Adrenal gland (tissue), 12 donors: ENCODE data around the gene HBS1L. TPM values are rescaled to one million over a fixed set of nuclear protein-coding genes. Genes with fewer than 3 reads are reported as not detected.

Experiments used
- DNase-seq, 7 donors: peaks; one replicate each; pipeline ENCODE4 v3.0.0-alpha.2; 2019 to 2020
- H3K27ac ChIP-seq, 5 donors: fragments of 200-600 bp; sonication (generic) in 4 of 5; 1 replicate in 3 of 5; 2 replicates in 2 of 5; pipeline versions ENCODE4 v1.5.1 to v1.8.0; 2016 to 2020; ENCODE audit warnings: mild to moderate bottlenecking in 1 of 5
- H3K27me3 ChIP-seq: fragments of 200-600 bp; 2 replicates; pipeline ENCODE4 v1.8.0; 2021
- H3K36me3 ChIP-seq, 2 donors: fragments of 200-600 bp; replicated peaks in 1 of 2; 1 replicate in 1 of 2; 2 replicates in 1 of 2; pipeline versions ENCODE4 v1.5.1 to v1.8.0; 2018 to 2022
- H3K4me1 ChIP-seq, 2 donors: fragments of 200-600 bp; replicated peaks in 1 of 2; 1 replicate in 1 of 2; 2 replicates in 1 of 2; pipeline versions ENCODE4 v1.5.1 to v1.8.0; 2018 to 2021
- H3K4me3 ChIP-seq, 4 donors: fragments of 200-600 bp; sonication (generic) in 3 of 4; one replicate each; pipeline ENCODE4 v1.5.1; 2016 to 2018
- H3K9me3 ChIP-seq, 3 donors: fragments of 200-600 bp; sonication (generic) in 1 of 3; replicated peaks in 1 of 3; 1 replicate in 2 of 3; 2 replicates in 1 of 3; pipeline versions ENCODE4 v1.5.1 to v1.8.0; 2016 to 2021
- POLR2A ChIP-seq, 2 donors: fragments of 450-650 bp; IDR thresholded peaks; one replicate each; pipeline ENCODE4 v1.6.1; 2017; ENCODE audit warnings: antibody characterized with exemption in 2 of 2, mild to moderate bottlenecking in 2 of 2, moderate library complexity in 1 of 2
- WGBS, 4 donors: extraction: QIAGEN DNeasy Blood & Tissue Kit in 2 of 4; methylation state at CpG; one replicate each; pipeline versions ENCODE4 v1.1.5 to v1.1.7; 2013 to 2017; 5-methylcytosine and 5-hydroxymethylcytosine counted together
- intact Hi-C, 2 donors: fragments of 100-400 bp; cut with DNase I; formaldehyde crosslinking; loops; one replicate each; pipeline versions ENCODE4 v1.14.1 to v1.15.0; 2022 to 2023
- polyA plus RNA-seq, 3 donors: library from polyadenylated mRNA; stranded (reverse); fragments of 200-250 nt in 2 of 3; fragments of 350-450 nt in 1 of 3; fragmentation: Illumina TruSeq in 1 of 3; extraction: RNeasy Lipid Tissue Mini Kit (QIAGEN cat#74804) in 1 of 3; gene quantifications; one replicate each; pipeline ENCODE4 v1.2.3, GENCODE V29; 2013 to 2014
- total RNA-seq, 9 donors: library from RNA; depleted of rRNA in 4 of 9; stranded (reverse); fragments of >200 nt in 4 of 9; fragments of 120-200 nt in 1 of 9; fragmentation: NEBNext Ultra II Directional in 1 of 9; extraction: Animal tissue kit (Norgen Biotek cat#: 25700) in 1 of 9; gene quantifications; one replicate each; pipeline versions ENCODE4 v1.1.0 to v1.2.4, GENCODE V29; 2013 to 2023
- TF ChIP-seq, protein P1 (sequence below), 6 experiments: fragments of 450-650 bp in 4 of 6; fragments of 200-600 bp in 2 of 6; sonication (generic) in 1 of 6; IDR thresholded peaks; 1 replicate in 5 of 6; 2 replicates in 1 of 6; pipeline versions ENCODE4 v1.5.1 to v1.8.0; 2016 to 2021; ENCODE audit warnings: antibody characterized with exemption in 6 of 6, mild to moderate bottlenecking in 2 of 6, moderate library complexity in 1 of 6
- donor health status: healthy with polysubstance abuse.
- donor health status: Bipolar disorder and iron deficiency.
- donor health status: DM: yes; HTN: yes; CAD: no.
- donor health status: DM: no; HTN: no; CAD: no.
- donor health status: DM: no; HTN: no; CAD: no.
- donor health status: DM: yes; HTN: yes; CAD: no.

The HBS1L gene
- total and polyA plus RNA-seq, 12 donors, result 17.0 to 121 (median 58.4) TPM

DNA sequence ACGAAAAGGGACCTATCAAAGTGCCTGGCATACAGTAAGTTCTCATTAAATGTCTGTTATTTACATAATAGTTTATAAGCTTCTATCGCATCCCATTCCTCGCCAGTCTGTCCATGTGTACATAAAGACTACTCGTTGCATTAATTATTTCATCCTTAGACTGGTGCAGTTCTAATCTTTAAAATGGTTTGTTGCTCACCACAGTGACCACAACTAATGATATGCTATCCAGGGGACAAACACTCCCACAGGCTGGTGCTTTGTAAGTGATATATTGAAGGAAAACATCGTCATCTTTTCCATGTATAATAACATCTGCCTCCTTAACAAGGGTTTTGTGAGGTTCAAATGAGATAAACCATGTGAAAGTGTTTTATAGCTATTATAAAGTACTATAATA, 39.0 kb upstream of the HBS1L start:
- no peaks in the 10 kb centered on the region for H3K36me3 ChIP-seq
- no peaks in the 10 kb centered on the region for H3K4me1 ChIP-seq
- WGBS, 4 donors, result 50 to 88% (median 70%) methylated on average over 5 of the region's 5 CpGs
- TF ChIP-seq POLR2A (IDR thresholded peaks at IDR 0.05), result no peak
- TF ChIP-seq, protein P1, sequence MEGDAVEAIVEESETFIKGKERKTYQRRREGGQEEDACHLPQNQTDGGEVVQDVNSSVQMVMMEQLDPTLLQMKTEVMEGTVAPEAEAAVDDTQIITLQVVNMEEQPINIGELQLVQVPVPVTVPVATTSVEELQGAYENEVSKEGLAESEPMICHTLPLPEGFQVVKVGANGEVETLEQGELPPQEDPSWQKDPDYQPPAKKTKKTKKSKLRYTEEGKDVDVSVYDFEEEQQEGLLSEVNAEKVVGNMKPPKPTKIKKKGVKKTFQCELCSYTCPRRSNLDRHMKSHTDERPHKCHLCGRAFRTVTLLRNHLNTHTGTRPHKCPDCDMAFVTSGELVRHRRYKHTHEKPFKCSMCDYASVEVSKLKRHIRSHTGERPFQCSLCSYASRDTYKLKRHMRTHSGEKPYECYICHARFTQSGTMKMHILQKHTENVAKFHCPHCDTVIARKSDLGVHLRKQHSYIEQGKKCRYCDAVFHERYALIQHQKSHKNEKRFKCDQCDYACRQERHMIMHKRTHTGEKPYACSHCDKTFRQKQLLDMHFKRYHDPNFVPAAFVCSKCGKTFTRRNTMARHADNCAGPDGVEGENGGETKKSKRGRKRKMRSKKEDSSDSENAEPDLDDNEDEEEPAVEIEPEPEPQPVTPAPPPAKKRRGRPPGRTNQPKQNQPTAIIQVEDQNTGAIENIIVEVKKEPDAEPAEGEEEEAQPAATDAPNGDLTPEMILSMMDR (IDR thresholded peaks at IDR 0.05), result no peak
- no peaks in the 10 kb centered on the region for H3K9me3 ChIP-seq
- DNase-seq, result no peak
- intact Hi-C loops, result no loop called here
- H3K4me3 ChIP-seq, result no peak overlapping the region
- H3K27me3 ChIP-seq, result no peaks in the 10 kb centered on the region
- no peak overlapping the region for H3K27ac ChIP-seq

DNA sequence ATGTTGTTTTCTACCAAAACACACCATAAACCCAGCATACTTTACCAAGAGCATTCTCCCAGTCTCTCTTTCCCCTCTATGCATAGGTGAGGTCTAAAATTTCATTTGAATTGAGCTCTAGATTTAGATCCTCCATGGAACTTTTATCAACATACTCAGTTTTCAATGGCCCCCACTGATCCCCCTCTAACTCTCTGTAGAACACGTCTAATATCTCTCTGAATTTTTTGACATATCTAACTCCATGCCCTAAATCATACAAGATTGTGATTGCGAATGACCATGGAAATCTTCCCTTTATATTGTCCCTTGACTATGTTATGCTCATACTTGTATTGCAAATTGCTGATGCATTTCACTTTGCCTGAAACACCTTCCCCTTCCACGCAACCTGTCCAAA, 38.1 kb upstream of the HBS1L start:
- no peak overlapping the region for H3K4me3 ChIP-seq
- TF ChIP-seq, protein P1 (IDR thresholded peaks at IDR 0.05), result no peak
- no peak for TF ChIP-seq POLR2A (IDR thresholded peaks at IDR 0.05)
- no peak overlapping the region for H3K27ac ChIP-seq
- no peaks in the 10 kb centered on the region for H3K36me3 ChIP-seq
- no peaks in the 10 kb centered on the region for H3K4me1 ChIP-seq
- H3K9me3 ChIP-seq, result no peaks in the 10 kb centered on the region
- no peak for DNase-seq
- intact Hi-C loops, result no loop called here
- no peaks in the 10 kb centered on the region for H3K27me3 ChIP-seq
- WGBS, 4 donors, result 84 to 90% (median 86%) methylated on average over 3 of the region's 3 CpGs

DNA sequence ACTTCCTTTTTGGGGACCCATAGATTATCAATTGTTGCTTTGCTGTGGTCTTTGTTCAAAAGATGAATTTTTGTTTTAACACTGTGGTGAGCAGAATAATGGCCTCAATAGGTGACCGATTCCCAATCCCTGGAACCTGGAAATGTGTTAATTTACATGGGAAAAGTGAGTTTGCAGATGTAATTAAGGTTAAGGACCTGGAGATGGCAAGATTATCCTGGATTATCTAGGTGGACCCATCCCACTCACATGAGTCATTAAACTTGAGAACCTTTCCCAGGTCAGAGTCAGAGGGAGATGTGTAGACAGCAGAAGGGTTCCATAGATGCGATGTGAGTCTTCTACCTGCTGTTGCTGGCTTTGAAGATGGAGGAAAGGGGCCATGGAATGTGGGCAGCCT, 36.2 kb upstream of the HBS1L start:
- intact Hi-C loops, result no loop called here
- Histone ChIP-seq H3K36me3 (no peaks in the 10 kb centered on the region), H3K4me1 (no peaks in the 10 kb centered on the region), H3K9me3 (no peaks in the 10 kb centered on the region), H3K27ac (no peak overlapping the region), H3K27me3 (no peaks in the 10 kb centered on the region), H3K4me3 (no peak overlapping the region)
- DNase-seq, result no peak
- WGBS, 4 donors, result 91 to 95% (median 94%) methylated on average over 2 of the region's 2 CpGs
- no peak for TF ChIP-seq POLR2A (IDR thresholded peaks at IDR 0.05)
- TF ChIP-seq, protein P1 (IDR thresholded peaks at IDR 0.05), result no peak

DNA sequence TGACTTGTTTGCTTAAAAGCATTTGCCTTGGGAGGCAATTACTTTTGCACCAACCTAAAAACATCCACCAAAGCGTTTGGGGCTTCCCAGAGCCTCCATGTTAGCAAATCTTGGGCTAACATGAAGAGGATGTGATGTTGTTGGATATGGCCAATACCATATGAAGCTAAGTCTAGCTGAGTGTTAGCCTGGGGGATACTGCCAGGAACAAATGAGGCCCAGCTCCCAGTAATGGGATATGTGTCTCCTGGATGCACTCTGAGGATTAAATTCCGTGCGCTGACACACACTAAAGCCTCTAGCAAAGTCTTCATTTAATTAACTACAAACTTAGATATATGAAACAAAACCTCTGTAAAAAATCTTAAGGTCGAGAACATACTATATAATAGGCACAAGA, 35.3 kb upstream of the HBS1L start:
- Histone ChIP-seq H3K27ac (no peak overlapping the region), H3K4me3 (no peak overlapping the region), H3K9me3 (no peaks in the 10 kb centered on the region), H3K27me3 (no peaks in the 10 kb centered on the region), H3K36me3 (no peaks in the 10 kb centered on the region), H3K4me1 (no peaks in the 10 kb centered on the region)
- DNase-seq, result no peak
- 85 to 90% (median 87%) methylated on average over 4 of the region's 4 CpGs for WGBS, 4 donors
- TF ChIP-seq, protein P1 (IDR thresholded peaks at IDR 0.05), result no peak
- TF ChIP-seq POLR2A (IDR thresholded peaks at IDR 0.05), result no peak
- intact Hi-C loops, result no loop called here
